ENCODE results near the gene SORCS1. TPM values are rescaled to one million over a fixed set of nuclear protein-coding genes. Genes with fewer than 3 reads are reported as not detected.
A peak's percentile ranks its signal among the peaks of the same experiment; 100 is the strongest.

Gene SORCS1
- total RNA-seq, 4 donors from 2014 or later: 7.1 to 16.7 (median 10.7) TPM

DNA sequence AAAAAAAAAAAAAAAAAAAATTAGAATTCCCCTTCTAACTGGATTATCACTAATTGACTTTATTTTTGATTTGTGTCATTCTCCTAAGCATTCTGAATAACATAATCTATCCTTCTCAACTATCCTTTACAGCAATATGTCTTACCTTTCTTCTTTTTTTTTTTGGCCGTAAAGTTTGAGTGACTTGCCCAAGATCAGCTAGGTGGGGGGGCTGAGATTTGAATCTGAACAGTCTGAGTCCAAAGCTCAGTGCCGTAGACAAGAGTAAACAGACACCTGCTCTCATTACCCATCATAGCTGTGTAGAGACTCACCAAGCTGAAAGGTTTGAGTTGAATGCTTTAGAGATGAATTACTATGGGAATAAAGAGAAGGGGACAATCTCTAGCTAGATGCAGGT is 192.1 kb downstream of the SORCS1 start:
- no peaks in the 10 kb centered on the region for H3K36me3 ChIP-seq
- no peak overlapping the region for H3K4me3 ChIP-seq
- 97% methylated on average over 2 of the region's 2 CpGs for WGBS
- no peaks in the 10 kb centered on the region for H3K4me1 ChIP-seq
- no peaks in the 10 kb centered on the region for H3K9me3 ChIP-seq
- no peaks in the 10 kb centered on the region for H3K27me3 ChIP-seq
- TF ChIP-seq EP300 (IDR thresholded peaks at IDR 0.05): no peak
- TF ChIP-seq, protein P1, sequence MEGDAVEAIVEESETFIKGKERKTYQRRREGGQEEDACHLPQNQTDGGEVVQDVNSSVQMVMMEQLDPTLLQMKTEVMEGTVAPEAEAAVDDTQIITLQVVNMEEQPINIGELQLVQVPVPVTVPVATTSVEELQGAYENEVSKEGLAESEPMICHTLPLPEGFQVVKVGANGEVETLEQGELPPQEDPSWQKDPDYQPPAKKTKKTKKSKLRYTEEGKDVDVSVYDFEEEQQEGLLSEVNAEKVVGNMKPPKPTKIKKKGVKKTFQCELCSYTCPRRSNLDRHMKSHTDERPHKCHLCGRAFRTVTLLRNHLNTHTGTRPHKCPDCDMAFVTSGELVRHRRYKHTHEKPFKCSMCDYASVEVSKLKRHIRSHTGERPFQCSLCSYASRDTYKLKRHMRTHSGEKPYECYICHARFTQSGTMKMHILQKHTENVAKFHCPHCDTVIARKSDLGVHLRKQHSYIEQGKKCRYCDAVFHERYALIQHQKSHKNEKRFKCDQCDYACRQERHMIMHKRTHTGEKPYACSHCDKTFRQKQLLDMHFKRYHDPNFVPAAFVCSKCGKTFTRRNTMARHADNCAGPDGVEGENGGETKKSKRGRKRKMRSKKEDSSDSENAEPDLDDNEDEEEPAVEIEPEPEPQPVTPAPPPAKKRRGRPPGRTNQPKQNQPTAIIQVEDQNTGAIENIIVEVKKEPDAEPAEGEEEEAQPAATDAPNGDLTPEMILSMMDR (IDR thresholded peaks at IDR 0.05): no peak
- no peak for TF ChIP-seq POLR2A (IDR thresholded peaks at IDR 0.05; ENCODE audit: low read depth)
- no peak for TF ChIP-seq POLR2AphosphoS5 (IDR thresholded peaks at IDR 0.05)
- intact Hi-C loops (cut with DNase I): no loop called here
- no peak for DNase-seq (ENCODE audit: extremely low spot score)
- H3K27ac ChIP-seq (replicated peaks in 1 of 4): no peak overlapping the region

DNA sequence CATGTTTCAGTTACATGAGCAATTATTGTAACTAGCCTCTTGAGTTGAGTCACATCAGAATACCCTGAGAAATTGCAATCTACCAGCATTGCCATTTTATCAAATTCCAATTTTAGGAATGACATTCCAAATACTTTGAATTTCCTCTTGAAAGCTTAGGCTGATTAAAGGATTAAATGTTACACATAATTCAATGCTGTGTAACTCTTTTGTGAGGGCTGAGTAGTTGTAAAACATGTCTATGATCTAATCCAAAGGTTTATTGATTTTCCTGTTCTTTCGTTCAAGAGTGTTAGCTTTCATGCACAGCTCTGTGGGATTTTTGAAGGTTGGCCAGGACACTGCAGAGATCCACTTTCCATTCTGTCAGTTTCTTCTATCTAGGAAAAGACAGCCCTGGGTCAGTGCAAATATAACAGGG is 193.1 kb downstream of the SORCS1 start:
- H3K36me3 ChIP-seq: no peaks in the 10 kb centered on the region
- no peaks in the 10 kb centered on the region for H3K9me3 ChIP-seq
- no peak for DNase-seq (ENCODE audit: extremely low spot score)
- intact Hi-C loops (cut with DNase I): no loop called here
- TF ChIP-seq POLR2AphosphoS5 (IDR thresholded peaks at IDR 0.05) (no peak), POLR2A (IDR thresholded peaks at IDR 0.05; ENCODE audit: low read depth) (no peak), EP300 (IDR thresholded peaks at IDR 0.05) (no peak)
- TF ChIP-seq, protein P1 (IDR thresholded peaks at IDR 0.05): no peak
- 60% methylated on average over 1 of the region's 1 CpG for WGBS
- no peak overlapping the region for H3K4me3 ChIP-seq
- H3K4me1 ChIP-seq: no peaks in the 10 kb centered on the region
- no peaks in the 10 kb centered on the region for H3K27me3 ChIP-seq
- H3K27ac ChIP-seq (replicated peaks in 1 of 4): no peak overlapping the region

DNA sequence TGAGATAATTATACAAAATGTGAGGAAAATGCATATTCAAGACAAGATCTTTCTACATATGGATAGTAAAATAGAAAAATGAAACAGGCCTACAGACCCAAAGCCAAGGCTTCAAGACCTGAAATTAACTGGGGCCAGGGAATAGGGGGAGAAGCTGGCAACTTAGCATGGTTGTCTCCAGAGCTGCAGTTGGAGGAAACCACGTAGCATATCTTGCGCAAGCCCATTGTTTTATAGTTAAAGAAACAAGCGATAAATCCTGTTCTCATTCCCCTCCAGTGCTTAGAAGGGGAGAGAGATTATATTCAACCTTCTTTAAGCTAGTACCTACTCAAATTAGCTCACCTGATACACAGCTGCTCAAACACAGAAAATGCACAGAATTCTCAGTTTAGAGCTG is 197.1 kb downstream of the SORCS1 start:
- Histone ChIP-seq H3K27ac (replicated peaks in 1 of 4) (no peak overlapping the region), H3K4me3 (no peak overlapping the region), H3K36me3 (no peaks in the 10 kb centered on the region), H3K9me3 (no peaks in the 10 kb centered on the region), H3K27me3 (no peaks in the 10 kb centered on the region), H3K4me1 (no peaks in the 10 kb centered on the region)
- DNase-seq (ENCODE audit: extremely low spot score): no peak
- intact Hi-C loops (cut with DNase I): no loop called here
- 76% methylated on average over 3 of the region's 3 CpGs for WGBS
- TF ChIP-seq POLR2A (IDR thresholded peaks at IDR 0.05; ENCODE audit: low read depth) (no peak), EP300 (IDR thresholded peaks at IDR 0.05) (no peak), POLR2AphosphoS5 (IDR thresholded peaks at IDR 0.05) (no peak)
- TF ChIP-seq, protein P1 (IDR thresholded peaks at IDR 0.05): no peak

DNA sequence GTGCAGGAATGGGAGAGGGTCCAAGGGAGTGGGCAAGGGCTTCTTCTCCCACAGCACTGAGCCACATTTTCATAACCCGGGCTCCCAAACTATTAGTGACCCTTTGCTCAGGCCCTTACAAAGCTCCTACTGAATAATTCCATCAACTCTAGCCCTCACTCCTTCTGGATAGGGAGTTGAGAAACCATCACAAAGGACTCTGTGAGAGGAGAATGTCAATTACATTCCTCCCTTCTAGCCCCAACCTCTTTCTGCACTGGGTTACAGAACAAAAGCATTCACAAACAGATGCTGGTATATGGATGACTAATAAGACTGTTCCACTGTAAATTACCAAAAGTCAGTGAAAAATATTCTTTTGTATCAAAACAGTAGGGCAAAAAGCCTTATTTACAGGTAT is 203.7 kb downstream of the SORCS1 start:
- Histone ChIP-seq H3K36me3 (no peaks in the 10 kb centered on the region), H3K9me3 (no peaks in the 10 kb centered on the region), H3K4me3 (no peak overlapping the region), H3K27me3 (no peaks in the 10 kb centered on the region), H3K27ac (replicated peaks in 1 of 4) (peak overlapping the region in 1 of 4 donors; percentile 10), H3K4me1 (peaks cover 0 to 11% (median 5%) of the 10 kb centered on the region in 4 donors)
- no peak for DNase-seq (ENCODE audit: extremely low spot score)
- 100% methylated on average over 1 of the region's 1 CpG for WGBS
- TF ChIP-seq EP300 (IDR thresholded peaks at IDR 0.05): no peak
- no peak for TF ChIP-seq POLR2AphosphoS5 (IDR thresholded peaks at IDR 0.05)
- TF ChIP-seq POLR2A (IDR thresholded peaks at IDR 0.05; ENCODE audit: low read depth): no peak
- TF ChIP-seq, protein P1 (IDR thresholded peaks at IDR 0.05): no peak
- intact Hi-C loops (cut with DNase I): no loop called here

DNA sequence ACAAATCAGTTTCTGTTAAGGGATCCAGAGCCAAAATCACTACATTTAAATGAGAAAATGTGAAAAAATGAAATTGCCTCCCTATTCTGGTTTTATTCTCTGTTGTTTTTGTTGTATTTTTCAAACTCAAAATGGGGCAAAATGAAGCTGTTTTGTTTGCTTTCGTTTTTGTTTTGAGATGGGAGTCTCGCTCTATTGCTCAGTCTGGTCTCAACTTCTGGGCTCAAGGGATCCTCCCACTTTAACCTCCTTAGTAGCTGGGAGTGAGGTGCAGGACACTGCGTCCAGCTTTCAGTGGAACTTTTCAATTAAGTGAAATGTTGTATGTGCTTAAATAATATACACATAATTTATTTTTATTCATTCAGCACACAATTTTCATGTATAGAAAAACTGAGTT is 205.0 kb downstream of the SORCS1 start:
- Histone ChIP-seq H3K4me1 (peaks cover 0 to 11% (median 5%) of the 10 kb centered on the region in 4 donors), H3K4me3 (no peak overlapping the region), H3K9me3 (no peaks in the 10 kb centered on the region), H3K27me3 (no peaks in the 10 kb centered on the region), H3K27ac (replicated peaks in 1 of 4) (peak overlapping the region in 1 of 4 donors; percentile 26), H3K36me3 (no peaks in the 10 kb centered on the region)
- no peak for TF ChIP-seq EP300 (IDR thresholded peaks at IDR 0.05)
- no peak for TF ChIP-seq POLR2AphosphoS5 (IDR thresholded peaks at IDR 0.05)
- TF ChIP-seq, protein P1 (IDR thresholded peaks at IDR 0.05): no peak
- TF ChIP-seq POLR2A (IDR thresholded peaks at IDR 0.05; ENCODE audit: low read depth): no peak
- 73% methylated on average over 3 of the region's 3 CpGs for WGBS
- DNase-seq (ENCODE audit: extremely low spot score): no peak
- intact Hi-C loops (cut with DNase I): no loop called here

All from esophagus muscularis mucosa (tissue), 4 donors.